ENCODE data around the gene ZDHHC8. TPM values are rescaled to one million over a fixed set of nuclear protein-coding genes. Genes with fewer than 3 reads are reported as not detected.

Gene ZDHHC8
- total and polyA plus RNA-seq, 2 donors (not counting 3 experiments of a cell fraction or from before 2014, with no cell fraction given) = 49.8 to 131 TPM

GRCh38 chr22:20130731-20131596, 640 bp upstream of the ZDHHC8 start:
- TF ChIP-seq POLR2A (IDR thresholded peaks at IDR 0.05; ENCODE audit: low read depth, low read length) (no peak), POLR2AphosphoS5 (IDR thresholded peaks at IDR 0.05; ENCODE audit: insufficient read depth, low read depth, low read length) (peak; percentile 19)
- no peaks in the 10 kb centered on the region for H3K9me1 ChIP-seq (replicated peaks; ENCODE audit: control insufficient read depth, extremely low read depth, insufficient read depth, low read length)
- H3K4me3 ChIP-seq (replicated peaks in 1 of 3; ENCODE audit: insufficient read depth in 1 of 3, low read depth in 1 of 3, low read length in 3 of 3) = peak overlapping the region; percentile 37 to 85 (median 46)
- intact Hi-C loops (cut with micrococcal nuclease) = loop anchor here (1.0 kb wide), 1 partner anchor 154 kb away; no protein-coding TSS in a partner anchor
- peaks cover 0 to 7% of the 10 kb centered on the region in 2 experiments for H3K36me3 ChIP-seq (ENCODE audit: control insufficient read depth in 2 of 2, extremely low read depth in 1 of 2, insufficient read depth in 2 of 2, low read length in 2 of 2)
- BruUV-seq (replicated peaks) = no TSS peak
- FAIRE-seq = peak; percentile 69
- H3K27ac ChIP-seq (ENCODE audit: insufficient read depth, low read depth, low read length) = peak overlapping the region; percentile 46
- DNase-seq (ENCODE audit: low read depth, low spot score) = peak; percentile 82
- POLR2A ChIA-PET = no interaction called here
- H3K4me1 ChIP-seq (ENCODE audit: control insufficient read depth, extremely low read depth, insufficient read depth, low read length) = peaks cover 6% of the 10 kb centered on the region
- H3K79me2 ChIP-seq (ENCODE audit: control insufficient read depth, insufficient read depth, low read length) = peaks cover 41% of the 10 kb centered on the region
- H3K4me2 ChIP-seq (ENCODE audit: insufficient read depth, low read length) = peak overlapping the region; percentile 33
- H3K27me3 ChIP-seq (ENCODE audit: control insufficient read depth in 2 of 2, insufficient read depth in 2 of 2, low read length in 2 of 2) = no peaks in the 10 kb centered on the region
- dilution Hi-C loops (cut with MboI; ENCODE audit: extremely low pct_ligation_motif_present, low sequenced_read_pairs) = no loop called here
- CTCF ChIA-PET = interaction anchor here (0.7 to 2.1 kb wide), 3 partner anchors 11 to 401 kb away, joined by 4 to 6 read pairs (median 6); partner anchors contain the start of gene TRMT2A
- H2AFZ ChIP-seq (ENCODE audit: low read depth, low read length) = peak overlapping the region; percentile 77
- no peaks in the 10 kb centered on the region for H3K9me3 ChIP-seq (replicated peaks; ENCODE audit: control insufficient read depth, insufficient read depth, low read length)
- peak overlapping the region; percentile 42 for H3K9ac ChIP-seq (replicated peaks; ENCODE audit: extremely low read depth, insufficient read depth, low read length)
- no peaks in the 10 kb centered on the region for H4K20me1 ChIP-seq (replicated peaks; ENCODE audit: control insufficient read depth, extremely low read depth, insufficient read depth, low read length)

GRCh38 chr22:20131859-20132685, 468 bp downstream of the ZDHHC8 start:
- Histone ChIP-seq H3K27ac (ENCODE audit: insufficient read depth, low read depth, low read length) (no peak overlapping the region), H3K4me2 (ENCODE audit: insufficient read depth, low read length) (peak overlapping the region; percentile 45), H3K27me3 (ENCODE audit: control insufficient read depth in 2 of 2, insufficient read depth in 2 of 2, low read length in 2 of 2) (no peaks in the 10 kb centered on the region), H3K9me3 (replicated peaks; ENCODE audit: control insufficient read depth, insufficient read depth, low read length) (no peaks in the 10 kb centered on the region), H3K4me3 (replicated peaks in 1 of 3; ENCODE audit: insufficient read depth in 1 of 3, low read depth in 1 of 3, low read length in 3 of 3) (peak overlapping the region; percentile 65 to 85 (median 69)), H2AFZ (ENCODE audit: low read depth, low read length) (peak overlapping the region; percentile 26), H3K9me1 (replicated peaks; ENCODE audit: control insufficient read depth, extremely low read depth, insufficient read depth, low read length) (no peaks in the 10 kb centered on the region), H3K79me2 (ENCODE audit: control insufficient read depth, insufficient read depth, low read length) (peaks cover 51% of the 10 kb centered on the region), H3K36me3 (ENCODE audit: control insufficient read depth in 2 of 2, extremely low read depth in 1 of 2, insufficient read depth in 2 of 2, low read length in 2 of 2) (no peaks in the 10 kb centered on the region), H3K4me1 (ENCODE audit: control insufficient read depth, extremely low read depth, insufficient read depth, low read length) (peaks cover 6% of the 10 kb centered on the region), H3K9ac (replicated peaks; ENCODE audit: extremely low read depth, insufficient read depth, low read length) (peak overlapping the region; percentile 71), H4K20me1 (replicated peaks; ENCODE audit: control insufficient read depth, extremely low read depth, insufficient read depth, low read length) (no peaks in the 10 kb centered on the region)
- DNase-seq (ENCODE audit: low read depth, low spot score) (no peak), FAIRE-seq (no peak)
- dilution Hi-C loops (cut with MboI; ENCODE audit: extremely low pct_ligation_motif_present, low sequenced_read_pairs) = no loop called here
- intact Hi-C loops (cut with micrococcal nuclease) = no loop called here
- BruUV-seq (replicated peaks) = no TSS peak
- no peak for TF ChIP-seq GATA2 (IDR thresholded peaks at IDR 0.05; ENCODE audit: insufficient read depth, insufficient read length, low read depth, low read length)
- no peak for TF ChIP-seq MYC (IDR thresholded peaks at IDR 0.05; ENCODE audit: low read depth, low read length)
- no peak for TF ChIP-seq EZH2 (IDR thresholded peaks at IDR 0.05; ENCODE audit: borderline replicate concordance, low read depth, low read length, severe bottlenecking)
- no peak for TF ChIP-seq POLR2A (IDR thresholded peaks at IDR 0.05; ENCODE audit: low read depth, low read length)
- no peak for TF ChIP-seq FOS (IDR thresholded peaks at IDR 0.05; ENCODE audit: borderline replicate concordance, insufficient read depth, low read length)
- no peak for TF ChIP-seq CTCF (IDR thresholded peaks at IDR 0.05; ENCODE audit: extremely low read depth in 1 of 2, insufficient read depth in 1 of 2, low read depth in 1 of 2, low read length in 2 of 2)
- TF ChIP-seq JUN (IDR thresholded peaks at IDR 0.05; ENCODE audit: borderline replicate concordance, insufficient read depth, insufficient read length, low read depth) = no peak
- no peak for TF ChIP-seq POLR2AphosphoS5 (IDR thresholded peaks at IDR 0.05; ENCODE audit: insufficient read depth, low read depth, low read length)
- no peak for TF ChIP-seq MAX (IDR thresholded peaks at IDR 0.05; ENCODE audit: insufficient read depth, insufficient read length)
- POLR2A ChIA-PET = no interaction called here
- CTCF ChIA-PET = no interaction called here
